HG03575 (cell line): ENCODE measurements around the gene CFAP210.

Experiments
- ATAC-seq: cut with Tn5 transposase; IDR thresholded peaks from one replicate; pipeline ENCODE4 v1.9.1; 2021; ENCODE audit not compliant: unreplicated experiment, insufficient number of reproducible peaks, low FRiP score; ENCODE audit errors: extremely low read depth

The CFAP210 gene

DNA sequence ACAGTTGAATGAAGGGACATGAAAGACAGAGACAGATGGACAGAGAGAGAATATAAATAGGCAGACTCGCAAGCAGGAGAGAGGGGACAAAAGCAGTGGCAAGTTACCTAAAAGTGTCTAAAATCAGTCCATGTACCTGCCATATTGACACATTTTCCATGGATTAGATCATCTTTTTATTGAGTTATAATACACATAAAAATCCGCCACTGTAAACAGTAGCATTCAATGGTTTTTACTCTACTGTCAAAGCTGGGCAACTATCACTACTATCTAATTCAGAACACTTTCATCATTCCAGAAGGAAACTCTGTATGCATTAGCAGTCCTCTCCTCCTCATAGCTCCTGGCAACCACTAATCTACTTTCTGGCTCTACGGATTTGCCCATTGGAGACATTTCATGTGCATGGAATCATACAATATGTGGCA is 10.1 kb downstream of the CFAP210 start:
- no peak for ATAC-seq

GRCh38 chr2:169683425-169684134 is 10.6 kb downstream of the CFAP210 start:
- no peak for ATAC-seq

DNA sequence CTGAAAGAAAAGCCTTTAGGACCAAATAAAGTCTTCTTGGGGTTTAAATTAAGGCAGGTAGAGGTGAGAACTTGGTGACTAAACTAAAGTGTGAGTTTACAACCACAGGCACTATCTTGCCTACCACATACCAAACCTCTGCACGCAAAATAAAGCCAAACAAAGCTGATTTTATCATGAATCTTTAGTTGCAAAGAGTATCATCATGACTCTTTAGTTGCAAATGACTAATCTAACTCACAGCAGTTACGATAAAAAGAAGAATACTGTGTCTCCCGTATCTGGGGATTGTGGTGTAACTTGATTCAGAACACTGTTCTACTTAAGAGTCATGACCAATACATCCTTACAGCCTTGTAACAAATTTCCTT is 11.2 kb downstream of the CFAP210 start:
- ATAC-seq: no peak

- ATAC-seq: no peak
Measured at GRCh38 chr2:169676850-169677249, 17.4 kb downstream of the CFAP210 start.

- ATAC-seq: no peak
Measured at GRCh38 chr2:169676357-169676756, 17.8 kb downstream of the CFAP210 start.

- ATAC-seq: no peak
Measured at GRCh38 chr2:169673921-169674320, 20.3 kb downstream of the CFAP210 start.

- ATAC-seq: no peak
Measured at GRCh38 chr2:169673106-169673505, 21.1 kb downstream of the CFAP210 start.

GRCh38 chr2:169672406-169672805 is 21.8 kb downstream of the CFAP210 start:
- no peak for ATAC-seq

DNA sequence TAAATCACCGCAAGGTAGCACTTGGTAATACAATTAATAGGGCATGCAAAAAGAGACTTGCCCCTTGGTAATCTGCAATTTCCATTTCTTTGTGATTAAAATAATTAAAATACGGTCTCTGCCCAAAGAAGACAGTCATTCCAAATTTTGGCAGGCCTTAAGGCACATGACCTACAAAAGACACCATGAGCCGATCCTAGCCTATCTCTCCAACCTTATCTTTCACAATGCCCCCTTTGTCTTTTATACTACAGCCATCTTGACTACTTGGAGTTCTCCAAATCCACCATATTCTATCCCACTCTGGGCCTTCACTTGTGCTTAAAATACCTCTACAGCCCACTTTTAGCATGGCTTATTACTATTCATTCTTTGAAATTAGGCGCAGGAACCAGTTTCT is 23.3 kb downstream of the CFAP210 start:
- ATAC-seq: no peak

DNA sequence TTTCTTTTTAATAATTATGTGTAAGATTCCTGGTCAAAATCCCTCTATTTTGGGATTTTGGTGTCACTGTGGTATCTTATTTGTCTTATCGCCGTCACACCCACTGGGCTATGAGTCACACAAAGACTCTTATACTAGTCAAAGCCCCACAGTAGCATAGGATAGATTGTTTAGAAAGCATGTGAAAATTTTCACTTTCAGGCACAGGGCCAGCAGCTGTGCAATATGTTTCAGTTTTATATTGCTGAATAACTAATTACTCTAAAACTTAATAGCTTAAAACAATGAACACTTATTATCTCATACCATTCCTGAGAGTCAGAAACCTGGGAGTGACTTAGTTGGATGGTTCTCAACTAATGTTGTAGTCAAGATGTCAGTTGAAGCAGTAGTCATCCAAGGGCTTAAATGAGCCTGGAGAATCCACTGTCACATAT is 24.0 kb downstream of the CFAP210 start:
- no peak for ATAC-seq

DNA sequence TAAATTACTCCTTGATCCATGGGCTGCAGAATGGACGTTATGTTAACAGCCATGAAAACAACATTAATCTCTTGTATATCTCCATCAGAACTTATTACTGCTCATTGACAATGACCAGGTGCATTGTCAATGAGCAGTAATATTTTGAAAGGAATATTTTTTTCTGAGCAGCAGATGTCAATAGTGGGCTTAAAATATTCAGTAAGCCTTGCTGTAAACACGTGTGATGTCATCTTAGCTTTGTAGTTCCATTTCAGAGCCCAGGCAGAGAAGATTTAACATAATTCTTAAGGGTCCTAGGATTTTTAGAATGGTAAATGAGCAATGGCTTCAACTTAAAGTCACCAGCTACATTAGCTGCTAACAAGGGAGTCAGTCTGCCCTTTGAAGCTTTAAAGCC is 26.6 kb downstream of the CFAP210 start:
- ATAC-seq: no peak

DNA sequence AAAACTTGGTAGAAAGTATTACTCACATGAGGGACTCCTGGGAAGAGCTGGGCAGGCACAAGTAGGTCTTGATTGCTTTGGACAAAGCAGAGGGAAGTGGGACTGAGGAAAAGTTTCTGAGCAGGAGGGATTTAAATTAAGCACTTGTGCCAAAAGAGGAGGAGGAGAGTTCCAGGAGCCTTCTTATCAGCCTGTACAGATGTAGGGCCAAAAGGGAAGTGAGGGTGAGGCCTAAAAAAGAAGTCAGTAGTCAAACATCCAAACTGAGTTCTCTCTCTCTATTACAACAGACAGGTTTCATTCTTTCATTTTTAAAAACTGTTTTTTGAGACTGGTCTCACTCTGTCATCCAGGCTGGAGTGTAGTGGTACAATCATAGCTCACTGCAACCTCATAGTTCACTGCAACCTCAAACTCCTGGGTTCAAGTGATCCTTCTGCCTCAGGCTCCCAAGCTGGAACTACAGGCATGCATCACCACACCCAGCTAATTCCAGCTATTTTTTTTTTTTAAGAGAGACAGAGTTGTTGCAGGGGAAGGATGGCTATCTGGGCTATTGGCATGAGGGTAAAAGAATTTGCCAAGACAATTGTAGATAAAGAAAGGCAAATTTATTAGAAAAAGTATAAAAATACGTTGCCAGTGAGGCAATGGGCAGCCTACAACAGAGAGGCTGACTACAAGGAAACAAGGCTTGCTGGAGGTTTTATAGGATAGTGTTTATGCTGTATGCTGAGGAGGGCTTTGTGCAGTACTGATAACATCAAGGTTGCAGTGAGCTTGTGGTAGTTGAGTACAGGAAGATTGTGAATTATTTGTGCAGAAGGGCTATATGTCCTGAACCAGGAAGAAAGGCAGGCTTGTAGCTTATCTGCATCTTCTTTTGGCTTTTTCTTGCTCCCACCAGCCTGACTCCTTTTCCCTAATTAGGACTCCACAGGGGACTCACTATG is 29.0 kb downstream of the CFAP210 start:
- no peak for ATAC-seq

- ATAC-seq: no peak
Measured at GRCh38 chr2:169664600-169664977, 29.6 kb downstream of the CFAP210 start.

DNA sequence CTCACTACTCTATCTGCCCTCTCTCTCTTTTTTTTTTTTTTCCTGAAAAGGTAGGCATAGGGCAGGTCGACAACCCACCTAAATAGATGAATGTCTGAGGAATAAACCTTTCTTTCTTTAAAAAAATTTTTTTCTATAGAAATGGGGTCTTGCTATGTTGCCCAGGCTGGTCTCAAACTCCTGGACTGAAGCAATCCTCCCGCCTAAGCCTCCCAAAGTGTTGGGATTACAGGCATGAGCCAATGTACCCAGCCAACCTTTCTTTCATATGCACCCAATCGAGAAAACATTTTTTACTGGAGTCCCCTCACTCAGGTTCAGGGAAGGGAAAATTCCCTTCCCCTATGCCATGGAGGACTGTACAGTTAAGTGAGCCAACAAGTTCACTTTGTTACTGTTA is 31.0 kb downstream of the CFAP210 start:
- ATAC-seq: no peak

DNA sequence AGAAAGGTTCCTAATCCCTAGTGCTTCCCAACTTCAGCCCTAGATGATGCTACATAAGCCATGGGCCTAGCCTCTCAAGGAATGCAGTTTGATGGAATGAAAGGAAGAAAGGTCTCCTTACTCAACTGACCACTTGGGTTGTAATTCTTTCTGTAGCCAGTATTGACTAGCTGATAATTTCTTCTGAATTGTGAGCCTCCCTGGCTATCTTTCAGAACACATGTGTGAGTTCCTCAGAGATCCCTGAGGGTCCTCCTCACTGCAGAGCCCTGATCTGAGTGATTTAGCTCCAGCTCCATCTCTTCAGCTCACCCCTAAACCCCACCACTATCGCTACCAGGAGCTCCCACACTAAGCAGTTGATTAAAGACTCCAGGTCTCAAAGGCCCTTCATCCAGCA is 31.5 kb downstream of the CFAP210 start:
- ATAC-seq: no peak

DNA sequence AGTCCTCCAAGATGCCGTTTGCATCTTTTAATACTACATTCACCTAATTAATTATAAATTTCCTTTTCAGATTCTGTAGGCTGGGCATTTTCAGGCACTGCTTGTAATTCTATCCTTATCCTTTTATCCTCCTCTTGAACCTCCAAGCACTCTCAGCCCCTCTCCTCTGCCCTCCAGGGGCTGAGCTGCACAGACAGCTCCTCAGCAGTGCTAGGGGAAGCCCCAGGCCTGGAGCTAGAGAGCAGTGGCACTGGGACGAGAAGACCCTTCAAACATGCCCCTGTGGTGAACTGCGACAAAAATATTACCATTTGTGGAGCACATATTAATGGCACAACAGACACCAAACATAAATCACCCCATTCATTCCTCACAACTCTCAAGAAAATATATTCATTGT is 32.9 kb downstream of the CFAP210 start:
- ATAC-seq: no peak

DNA sequence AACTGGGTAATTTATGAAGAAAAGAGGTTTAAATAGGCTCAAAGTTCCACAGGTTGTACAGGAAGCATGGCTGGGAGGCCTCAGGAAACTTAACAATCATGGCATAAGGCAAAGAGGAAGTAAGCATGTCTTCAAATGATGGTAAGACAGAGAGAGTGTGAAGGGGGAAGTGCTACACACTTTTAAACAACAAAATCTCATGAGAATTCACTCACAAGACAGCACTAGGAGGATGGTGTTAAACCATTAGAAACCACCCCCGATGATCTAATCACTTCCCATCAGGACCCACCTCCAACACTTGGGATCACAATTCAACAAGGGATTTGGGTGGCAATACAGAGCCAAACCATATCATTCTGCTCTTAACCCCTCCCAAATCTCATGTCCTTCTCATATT is 34.9 kb downstream of the CFAP210 start:
- no peak for ATAC-seq

DNA sequence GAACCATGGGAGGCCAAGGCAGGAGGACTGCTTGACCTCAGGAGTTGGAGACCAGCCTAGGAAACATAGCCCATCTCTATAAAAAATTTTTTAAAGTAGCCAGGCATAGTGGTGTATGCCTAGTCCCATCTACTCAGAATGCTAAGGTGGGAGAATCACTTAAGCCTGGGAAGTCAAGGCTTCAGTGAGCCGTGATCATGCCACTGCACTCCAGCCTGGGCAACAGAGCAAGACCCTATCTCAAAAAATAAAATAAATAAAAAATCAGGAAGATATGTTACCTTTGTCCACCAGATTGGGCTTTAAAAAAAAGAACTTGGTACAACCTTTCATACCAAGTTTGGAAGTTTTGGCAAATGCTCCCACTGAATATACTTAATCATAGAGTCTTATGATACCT is 35.3 kb downstream of the CFAP210 start:
- ATAC-seq: no peak

DNA sequence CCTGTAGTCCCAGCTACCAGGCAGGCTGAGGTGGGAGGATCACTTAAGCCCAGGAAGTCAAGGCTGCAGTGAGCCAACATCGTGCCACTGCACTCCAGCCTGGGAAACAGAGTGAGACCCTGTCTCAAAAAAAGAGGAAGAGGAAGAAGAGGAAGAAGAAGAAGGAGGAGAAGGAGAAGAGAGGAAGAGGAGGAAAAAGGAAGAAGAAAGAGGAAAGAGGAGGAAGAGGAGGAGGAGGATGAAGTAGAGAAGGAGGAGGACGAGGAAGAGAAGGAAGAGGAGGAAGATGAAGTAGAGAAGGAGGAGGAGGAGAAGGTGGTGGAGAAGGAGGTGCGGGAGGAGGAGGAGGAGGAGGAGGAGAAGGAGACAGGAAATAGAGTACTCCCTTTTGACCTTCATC is 38.0 kb downstream of the CFAP210 start:
- no peak for ATAC-seq

DNA sequence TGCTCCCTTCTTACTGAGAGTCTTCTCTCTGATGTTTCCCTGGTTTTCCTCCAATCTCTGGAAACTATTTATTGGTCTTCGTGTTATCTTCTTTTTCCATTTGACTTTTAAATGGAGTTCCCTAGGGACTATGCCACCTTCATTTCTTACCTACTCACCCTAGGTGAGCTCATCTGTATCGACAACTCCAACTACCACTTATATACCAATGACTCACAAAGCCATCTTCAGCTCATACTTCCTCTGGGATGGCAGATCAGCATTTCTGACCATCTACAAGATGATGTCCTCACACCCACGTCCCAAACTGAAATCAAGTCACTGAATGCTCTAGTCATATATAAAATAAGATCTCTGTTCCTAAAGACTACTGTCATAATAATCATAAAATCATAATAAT is 40.6 kb downstream of the CFAP210 start:
- no peak for ATAC-seq
